ENCODE measurements around the gene RPS6KC1.

Gene RPS6KC1

DNA sequence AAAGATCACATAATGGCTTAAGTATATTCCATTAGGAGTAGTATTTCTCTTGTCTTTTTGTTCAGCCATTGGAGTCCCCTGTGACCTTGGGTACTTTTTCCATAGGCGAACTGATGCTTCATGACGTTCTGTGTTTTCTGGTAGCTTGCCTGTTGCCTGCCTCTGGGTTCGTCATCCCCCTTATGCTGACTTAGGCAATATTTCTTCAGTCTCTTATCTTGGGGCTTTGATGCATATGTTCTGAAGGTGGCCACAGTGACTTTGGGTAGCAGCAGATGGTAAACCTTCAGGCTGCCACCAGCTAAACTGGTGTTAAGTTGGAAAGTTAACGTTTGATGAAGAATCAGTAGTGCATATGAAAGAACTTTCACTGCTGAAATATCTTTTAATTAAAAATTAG, 170.2 kb downstream of the RPS6KC1 start:
- TF ChIP-seq, protein P1, sequence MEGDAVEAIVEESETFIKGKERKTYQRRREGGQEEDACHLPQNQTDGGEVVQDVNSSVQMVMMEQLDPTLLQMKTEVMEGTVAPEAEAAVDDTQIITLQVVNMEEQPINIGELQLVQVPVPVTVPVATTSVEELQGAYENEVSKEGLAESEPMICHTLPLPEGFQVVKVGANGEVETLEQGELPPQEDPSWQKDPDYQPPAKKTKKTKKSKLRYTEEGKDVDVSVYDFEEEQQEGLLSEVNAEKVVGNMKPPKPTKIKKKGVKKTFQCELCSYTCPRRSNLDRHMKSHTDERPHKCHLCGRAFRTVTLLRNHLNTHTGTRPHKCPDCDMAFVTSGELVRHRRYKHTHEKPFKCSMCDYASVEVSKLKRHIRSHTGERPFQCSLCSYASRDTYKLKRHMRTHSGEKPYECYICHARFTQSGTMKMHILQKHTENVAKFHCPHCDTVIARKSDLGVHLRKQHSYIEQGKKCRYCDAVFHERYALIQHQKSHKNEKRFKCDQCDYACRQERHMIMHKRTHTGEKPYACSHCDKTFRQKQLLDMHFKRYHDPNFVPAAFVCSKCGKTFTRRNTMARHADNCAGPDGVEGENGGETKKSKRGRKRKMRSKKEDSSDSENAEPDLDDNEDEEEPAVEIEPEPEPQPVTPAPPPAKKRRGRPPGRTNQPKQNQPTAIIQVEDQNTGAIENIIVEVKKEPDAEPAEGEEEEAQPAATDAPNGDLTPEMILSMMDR (conservative IDR thresholded peaks at IDR 0.05; ENCODE audit: low read length): no peak
- no peak for DNase-seq (ENCODE audit: low read depth)
- no peak overlapping the region for H3K4me3 ChIP-seq (ENCODE audit: low read length)

GRCh38 chr1:213227458-213227857, 176.4 kb downstream of the RPS6KC1 start:
- DNase-seq (ENCODE audit: low read depth): no peak
- TF ChIP-seq, protein P1 (conservative IDR thresholded peaks at IDR 0.05; ENCODE audit: low read length): no peak

GRCh38 chr1:213231795-213232231, 180.8 kb downstream of the RPS6KC1 start:
- H3K4me3 ChIP-seq (ENCODE audit: low read length): no peak overlapping the region
- no peak for DNase-seq (ENCODE audit: low read depth)
- TF ChIP-seq, protein P1 (conservative IDR thresholded peaks at IDR 0.05; ENCODE audit: low read length): no peak

More at GRCh38 chr1:213227458-213227857, 176.4 kb downstream of the RPS6KC1 start:
- no peak overlapping the region for H3K4me3 ChIP-seq (ENCODE audit: low read length)

GRCh38 chr1:213242883-213243282, 191.8 kb downstream of the RPS6KC1 start:
- TF ChIP-seq, protein P1 (conservative IDR thresholded peaks at IDR 0.05; ENCODE audit: low read length): no peak
- DNase-seq (ENCODE audit: low read depth): no peak
- no peak overlapping the region for H3K4me3 ChIP-seq (ENCODE audit: low read length)

DNA sequence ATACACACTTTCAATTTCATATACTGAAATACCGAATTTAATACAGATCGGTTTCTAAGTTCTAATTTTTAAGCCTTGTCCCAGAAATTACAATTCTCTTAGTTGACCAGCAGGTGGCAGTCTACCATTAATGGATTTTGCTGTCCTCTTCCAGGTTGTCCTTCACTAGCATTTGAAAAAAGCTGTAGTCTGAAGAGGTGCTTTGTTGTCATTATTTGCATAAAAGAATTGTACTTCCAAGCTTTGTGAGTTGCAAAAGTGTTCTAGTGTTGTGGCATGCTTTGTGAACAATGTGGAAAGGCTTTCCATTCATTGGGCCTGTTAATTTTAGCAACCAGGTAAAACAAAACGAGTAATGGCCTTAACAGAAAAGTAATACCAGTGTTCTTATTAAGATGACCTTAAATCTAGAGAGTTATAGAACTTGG, 193.6 kb downstream of the RPS6KC1 start:
- H3K4me3 ChIP-seq (ENCODE audit: low read length): no peak overlapping the region
- TF ChIP-seq, protein P1 (conservative IDR thresholded peaks at IDR 0.05; ENCODE audit: low read length): peak; percentile 84
- peak; percentile 63 for DNase-seq (ENCODE audit: low read depth)

DNA sequence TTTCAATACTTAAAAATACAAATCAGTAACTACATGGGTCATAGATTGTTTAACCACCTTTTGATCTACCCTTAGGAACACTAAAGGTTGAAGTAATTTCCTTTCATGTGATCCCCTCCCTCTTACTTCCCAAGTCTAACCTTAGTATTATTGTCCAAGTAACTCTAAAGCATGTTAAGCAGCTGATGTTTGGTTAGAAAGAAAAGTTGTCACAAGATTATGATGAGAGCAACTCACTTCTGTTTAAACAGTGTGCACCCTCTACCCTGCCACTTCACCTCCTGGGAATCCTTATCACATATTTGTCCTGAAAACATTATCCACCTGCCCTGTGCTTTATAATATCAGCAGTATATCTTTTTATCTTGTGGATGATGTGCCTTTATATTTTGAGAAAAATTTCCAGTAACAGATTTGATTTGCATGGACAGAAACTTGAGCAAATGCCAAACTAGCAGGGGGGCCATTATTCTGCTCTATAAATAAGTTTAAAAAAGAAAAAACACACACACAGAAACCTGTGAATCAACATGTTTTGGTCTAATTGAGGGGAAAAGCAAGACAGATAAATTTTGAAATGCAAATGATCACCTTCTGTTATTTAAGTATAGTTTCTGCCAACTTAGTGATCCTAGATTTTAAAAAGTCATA, 194.3 kb downstream of the RPS6KC1 start:
- TF ChIP-seq, protein P1 (conservative IDR thresholded peaks at IDR 0.05; ENCODE audit: low read length): no peak
- no peak overlapping the region for H3K4me3 ChIP-seq (ENCODE audit: low read length)
- DNase-seq (ENCODE audit: low read depth): no peak

DNA sequence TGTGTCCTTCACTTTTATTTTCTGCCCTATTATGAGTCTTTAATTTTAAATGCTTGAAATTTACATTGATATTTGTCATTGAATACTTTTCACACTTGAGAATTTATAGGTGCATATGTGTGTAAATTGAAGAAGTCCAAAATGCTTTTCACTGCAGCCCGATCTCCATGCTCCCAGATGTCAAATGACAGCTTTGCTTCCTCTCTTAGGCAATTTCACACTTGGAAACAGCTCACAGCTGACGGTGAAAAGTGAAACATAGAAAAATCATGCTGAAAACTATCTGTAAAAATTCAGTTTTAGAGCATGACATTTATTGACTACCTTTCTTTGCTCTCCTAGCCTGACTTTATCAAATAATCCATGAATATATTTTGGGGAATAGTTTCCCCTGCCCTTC, 196.0 kb downstream of the RPS6KC1 start:
- DNase-seq (ENCODE audit: low read depth): no peak
- TF ChIP-seq, protein P1 (conservative IDR thresholded peaks at IDR 0.05; ENCODE audit: low read length): no peak
- H3K4me3 ChIP-seq (ENCODE audit: low read length): no peak overlapping the region

Measured in AG10803 (cell line).